ENCODE results near the gene CDKN2AIP. TPM values are rescaled to one million over a fixed set of nuclear protein-coding genes. Genes with fewer than 3 reads are reported as not detected.

The CDKN2AIP gene
- total RNA-seq, 1 experiment from 2014 or later, result 6.4 TPM

DNA sequence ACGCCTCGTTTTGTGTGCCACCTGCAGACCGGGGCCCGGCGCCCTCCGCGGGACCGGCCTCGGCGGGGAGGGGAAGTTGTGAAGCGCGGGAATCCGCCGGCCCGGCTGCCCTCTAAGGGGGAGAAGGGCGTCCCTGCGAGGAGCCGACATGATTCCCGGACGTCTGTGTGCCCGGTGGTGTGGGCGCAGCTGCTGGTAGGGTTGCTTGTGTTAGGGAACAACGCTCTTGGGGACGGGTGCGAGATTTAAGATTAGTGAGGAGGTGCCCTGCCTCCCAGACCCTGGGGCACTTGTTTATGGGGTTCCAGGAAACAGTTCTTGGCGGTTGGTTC, 627 bp downstream of the CDKN2AIP start (continued):
- TF ChIP-seq, protein P1, sequence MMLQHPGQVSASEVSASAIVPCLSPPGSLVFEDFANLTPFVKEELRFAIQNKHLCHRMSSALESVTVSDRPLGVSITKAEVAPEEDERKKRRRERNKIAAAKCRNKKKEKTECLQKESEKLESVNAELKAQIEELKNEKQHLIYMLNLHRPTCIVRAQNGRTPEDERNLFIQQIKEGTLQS (IDR thresholded peaks at IDR 0.05), result no peak
- TF ChIP-seq CBX3 (IDR thresholded peaks at IDR 0.05; ENCODE audit: low read depth) (no peak), POLR2A (IDR thresholded peaks at IDR 0.05; ENCODE audit: borderline replicate concordance, extremely low read depth, insufficient read depth, insufficient read length) (no peak), CEBPB (IDR thresholded peaks at IDR 0.05; ENCODE audit: low read depth) (no peak), FOSL1 (IDR thresholded peaks at IDR 0.05; ENCODE audit: low read depth) (no peak)

DNA sequence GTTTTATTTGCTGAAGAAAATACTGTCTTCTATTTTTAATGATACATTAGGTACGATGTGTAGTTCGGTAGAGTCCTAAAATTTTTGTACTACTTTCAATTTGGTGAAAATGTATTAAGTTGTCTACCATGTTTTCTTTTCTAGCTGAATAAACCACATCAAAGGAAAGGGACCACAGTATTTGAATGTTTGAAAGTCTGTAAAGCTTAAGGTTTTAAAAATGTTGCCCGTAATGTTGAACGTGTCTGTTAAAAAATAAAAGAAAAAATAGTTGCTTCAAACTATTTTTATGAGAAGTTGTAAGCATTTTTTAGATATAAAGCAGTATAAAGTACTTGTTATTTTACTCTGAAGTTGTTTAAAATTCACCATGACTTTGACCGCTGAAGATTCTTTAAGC, 3.2 kb downstream of the CDKN2AIP start:
- Histone ChIP-seq H3K9ac (ENCODE audit: low read length) (no peak overlapping the region), H3K4me3 (replicated peaks in 1 of 2; ENCODE audit: low read depth in 1 of 2, low read length in 2 of 2) (no peak overlapping the region), H3K9me3 (ENCODE audit: control insufficient read depth in 1 of 2, insufficient read depth in 1 of 2, low read depth in 1 of 2, low read length in 2 of 2) (no peaks in the 10 kb centered on the region), H3K9me2 (ENCODE audit: insufficient read depth) (no peaks in the 10 kb centered on the region), H3K27ac (ENCODE audit: low read depth, low read length) (no peak overlapping the region), H3K36me3 (ENCODE audit: control insufficient read depth in 1 of 2, insufficient read depth in 2 of 2, low read length in 2 of 2) (peaks cover 11 to 12% of the 10 kb centered on the region in 2 experiments; a peak in 3 of 4 replicates), H4K20me1 (ENCODE audit: insufficient read depth) (no peaks in the 10 kb centered on the region), H3K79me2 (ENCODE audit: insufficient read depth, low read length) (peaks cover 28% of the 10 kb centered on the region), H3K4me1 (ENCODE audit: control insufficient read depth in 1 of 2, insufficient read depth in 2 of 2, low read length in 2 of 2) (peaks cover 0 to 4% of the 10 kb centered on the region in 2 experiments; a peak in 2 of 4 replicates), H3K4me2 (ENCODE audit: low read length) (no peak overlapping the region), H3K27me3 (ENCODE audit: insufficient read depth, low read length) (no peaks in the 10 kb centered on the region), H2AFZ (ENCODE audit: low read depth, low read length, poor library complexity, severe bottlenecking) (no peak overlapping the region)
- CTCF ChIA-PET, result no interaction called here
- RAD21 ChIA-PET (ENCODE audit: low non-redundant PET in 1 of 2, low total read pairs in 2 of 2, uncharacterized antibody in 2 of 2, unreplicated experiment in 2 of 2), result no interaction called here
- intact Hi-C loops (cut with micrococcal nuclease), result no loop called here
- TF ChIP-seq ZFX (IDR thresholded peaks at IDR 0.05) (no peak), SIN3A (IDR thresholded peaks at IDR 0.05; ENCODE audit: low read depth) (no peak), CBX3 (IDR thresholded peaks at IDR 0.05; ENCODE audit: low read depth) (no peak), EZH2 (IDR thresholded peaks at IDR 0.05) (no peak), SRF (IDR thresholded peaks at IDR 0.05; ENCODE audit: low read depth) (no peak), ELF1 (IDR thresholded peaks at IDR 0.05; ENCODE audit: borderline replicate concordance, low read depth) (no peak), FOSL1 (IDR thresholded peaks at IDR 0.05; ENCODE audit: low read depth) (no peak), TCF7L2 (IDR thresholded peaks at IDR 0.05; ENCODE audit: borderline replicate concordance, extremely low read depth, insufficient read depth, insufficient read length) (no peak)
- TF ChIP-seq, protein P1 (IDR thresholded peaks at IDR 0.05), result no peak
- TF ChIP-seq, protein P2, sequence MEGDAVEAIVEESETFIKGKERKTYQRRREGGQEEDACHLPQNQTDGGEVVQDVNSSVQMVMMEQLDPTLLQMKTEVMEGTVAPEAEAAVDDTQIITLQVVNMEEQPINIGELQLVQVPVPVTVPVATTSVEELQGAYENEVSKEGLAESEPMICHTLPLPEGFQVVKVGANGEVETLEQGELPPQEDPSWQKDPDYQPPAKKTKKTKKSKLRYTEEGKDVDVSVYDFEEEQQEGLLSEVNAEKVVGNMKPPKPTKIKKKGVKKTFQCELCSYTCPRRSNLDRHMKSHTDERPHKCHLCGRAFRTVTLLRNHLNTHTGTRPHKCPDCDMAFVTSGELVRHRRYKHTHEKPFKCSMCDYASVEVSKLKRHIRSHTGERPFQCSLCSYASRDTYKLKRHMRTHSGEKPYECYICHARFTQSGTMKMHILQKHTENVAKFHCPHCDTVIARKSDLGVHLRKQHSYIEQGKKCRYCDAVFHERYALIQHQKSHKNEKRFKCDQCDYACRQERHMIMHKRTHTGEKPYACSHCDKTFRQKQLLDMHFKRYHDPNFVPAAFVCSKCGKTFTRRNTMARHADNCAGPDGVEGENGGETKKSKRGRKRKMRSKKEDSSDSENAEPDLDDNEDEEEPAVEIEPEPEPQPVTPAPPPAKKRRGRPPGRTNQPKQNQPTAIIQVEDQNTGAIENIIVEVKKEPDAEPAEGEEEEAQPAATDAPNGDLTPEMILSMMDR (IDR thresholded peaks at IDR 0.05 in 2 of 3, conservative IDR thresholded peaks at IDR 0.05 in 1 of 3; ENCODE audit: borderline replicate concordance in 1 of 3, insufficient read depth in 1 of 3, low read depth in 2 of 3, low read length in 2 of 3), result no peak
- TF ChIP-seq, protein P3, sequence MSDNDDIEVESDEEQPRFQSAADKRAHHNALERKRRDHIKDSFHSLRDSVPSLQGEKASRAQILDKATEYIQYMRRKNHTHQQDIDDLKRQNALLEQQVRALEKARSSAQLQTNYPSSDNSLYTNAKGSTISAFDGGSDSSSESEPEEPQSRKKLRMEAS (IDR thresholded peaks at IDR 0.05), result no peak
- TF ChIP-seq, protein P4, sequence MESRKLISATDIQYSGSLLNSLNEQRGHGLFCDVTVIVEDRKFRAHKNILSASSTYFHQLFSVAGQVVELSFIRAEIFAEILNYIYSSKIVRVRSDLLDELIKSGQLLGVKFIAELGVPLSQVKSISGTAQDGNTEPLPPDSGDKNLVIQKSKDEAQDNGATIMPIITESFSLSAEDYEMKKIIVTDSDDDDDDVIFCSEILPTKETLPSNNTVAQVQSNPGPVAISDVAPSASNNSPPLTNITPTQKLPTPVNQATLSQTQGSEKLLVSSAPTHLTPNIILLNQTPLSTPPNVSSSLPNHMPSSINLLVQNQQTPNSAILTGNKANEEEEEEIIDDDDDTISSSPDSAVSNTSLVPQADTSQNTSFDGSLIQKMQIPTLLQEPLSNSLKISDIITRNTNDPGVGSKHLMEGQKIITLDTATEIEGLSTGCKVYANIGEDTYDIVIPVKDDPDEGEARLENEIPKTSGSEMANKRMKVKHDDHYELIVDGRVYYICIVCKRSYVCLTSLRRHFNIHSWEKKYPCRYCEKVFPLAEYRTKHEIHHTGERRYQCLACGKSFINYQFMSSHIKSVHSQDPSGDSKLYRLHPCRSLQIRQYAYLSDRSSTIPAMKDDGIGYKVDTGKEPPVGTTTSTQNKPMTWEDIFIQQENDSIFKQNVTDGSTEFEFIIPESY (IDR thresholded peaks at IDR 0.05; ENCODE audit: extremely low read depth, insufficient replicate concordance, low read length), result no peak
- BruUV-seq (replicated peaks), result no TSS peak
- DNase-seq (ENCODE audit: low read depth, low spot score) (no peak), ATAC-seq (no peak)
- POLR2A ChIA-PET, result no interaction called here
